Bronchial epithelial cell (primary cell): ENCODE results near the gene TVP23C. TPM values are rescaled to one million over a fixed set of nuclear protein-coding genes. Genes with fewer than 3 reads are reported as not detected.

ENCODE experiments used
- DNase-seq: peaks from one replicate; pipeline ENCODE4 v3.0.0-alpha.2; 2010; ENCODE audit warnings: low read depth
- FAIRE-seq: peaks from 2 replicates; lab custom pipeline; 2011; peaks lifted over from hg19 to GRCh38; lab: Jason Lieb, UNC
- H3K27me3 ChIP-seq: 2 replicates; pipeline ENCODE4 v1.5.1; 2011; ENCODE audit warnings: low read length; ENCODE audit not compliant: control insufficient read depth, insufficient read depth
- H3K36me3 ChIP-seq: 2 replicates; pipeline ENCODE4 v1.5.1; 2011; ENCODE audit warnings: low read length; ENCODE audit not compliant: control insufficient read depth, insufficient read depth
- H3K4me3 ChIP-seq: 2 replicates; pipeline ENCODE4 v1.5.1; 2011; ENCODE audit warnings: mild to moderate bottlenecking, low read depth, low read length, control low read depth
- CTCF ChIP-seq: IDR thresholded peaks from 2 replicates; pipeline ENCODE4 v1.5.1; 2011; ENCODE audit warnings: mild to moderate bottlenecking, moderate library complexity, low read length, control low read depth, inconsistent platforms; ENCODE audit not compliant: insufficient read depth, severe bottlenecking
- total RNA-seq: library from RNA; depleted of rRNA; stranded (reverse); fragments of >200 nt; gene quantifications from 2 replicates; pipeline ENCODE4 v1.2.1, GENCODE V29; 2014

TVP23C gene
- total RNA-seq, 1 donor from 2014 or later = 14.0 TPM

GRCh38 chr17:15469260-15469659, 94.0 kb downstream of the TVP23C start:
- DNase-seq (no peak), FAIRE-seq (no peak)
- no peak for TF ChIP-seq CTCF
- Histone ChIP-seq H3K36me3 (no peaks in the 10 kb centered on the region), H3K27me3 (no peaks in the 10 kb centered on the region), H3K4me3 (no peak overlapping the region)

GRCh38 chr17:15468126-15468525, 95.2 kb downstream of the TVP23C start:
- DNase-seq (no peak), FAIRE-seq (no peak)
- no peak overlapping the region for H3K4me3 ChIP-seq
- no peaks in the 10 kb centered on the region for H3K36me3 ChIP-seq
- no peak for TF ChIP-seq CTCF
- no peaks in the 10 kb centered on the region for H3K27me3 ChIP-seq

- no peaks in the 10 kb centered on the region for H3K27me3 ChIP-seq
- H3K4me3 ChIP-seq = no peak within 1 kb of the TSS
- H3K36me3 ChIP-seq = no peaks in the 10 kb centered on the region
- no peak for TF ChIP-seq CTCF
- DNase-seq (no peak), FAIRE-seq (peak; percentile 58)
Observed at GRCh38 chr17:15467592-15467991, 95.7 kb downstream of the TVP23C start, which contains the start of gene CDRT4. Gene CDRT4, minus strand, starts transcription at chr17:15467621. Its CDS starts 27,383 bp downstream, at chr17:15440238.

GRCh38 chr17:15466131-15466530, 97.2 kb downstream of the TVP23C start:
- no peak overlapping the region for H3K4me3 ChIP-seq
- no peaks in the 10 kb centered on the region for H3K27me3 ChIP-seq
- no peak for DNase-seq
- FAIRE-seq = peak; percentile 62
- no peaks in the 10 kb centered on the region for H3K36me3 ChIP-seq
- TF ChIP-seq CTCF = no peak

GRCh38 chr17:15465045-15465701, 98.1 kb downstream of the TVP23C start:
- no peaks in the 10 kb centered on the region for H3K36me3 ChIP-seq
- peak; percentile 99 for FAIRE-seq
- no peak for DNase-seq
- no peak for TF ChIP-seq CTCF
- H3K27me3 ChIP-seq = no peaks in the 10 kb centered on the region
- no peak overlapping the region for H3K4me3 ChIP-seq
